Brain microvascular endothelial cell (primary cell): ENCODE measurements around the gene CCR3.

ENCODE experiments used
- DNase-seq: peaks from one replicate; pipeline ENCODE4 v3.0.0-alpha.2; 2020
- H3K27ac ChIP-seq: fragments of 250-450 bp; sonication (Bioruptor Pico); 2 replicates; pipeline ENCODE4 v1.5.1; 2020; ENCODE audit warnings: mild to moderate bottlenecking, moderate library complexity
- H3K27me3 ChIP-seq: fragments of 250-450 bp; sonication (Bioruptor Pico); replicated peaks from 2 replicates; pipeline ENCODE4 v1.5.1; 2020; ENCODE audit warnings: mild to moderate bottlenecking
- H3K36me3 ChIP-seq: fragments of 250-450 bp; sonication (Bioruptor Pico); replicated peaks from 2 replicates; pipeline ENCODE4 v1.5.1; 2020; ENCODE audit warnings: mild to moderate bottlenecking
- H3K4me3 ChIP-seq: 2 replicates; pipeline ENCODE4 v1.5.1; 2011; ENCODE audit warnings: low read depth, mild to moderate bottlenecking, control low read depth, low read length, moderate library complexity
- in situ Hi-C: cut with HindIII; loops from 2 replicates; pipeline ENCODE4 v1.10.0; 2017; ENCODE audit warnings: low sequenced_read_pairs, low pct_ligation_motif_present
- TF ChIP-seq, protein P1 (sequence below): IDR thresholded peaks from 2 replicates; pipeline ENCODE4 v1.5.1; 2011; ENCODE audit warnings: low read depth, mild to moderate bottlenecking, moderate library complexity, low read length, control low read depth, inconsistent platforms; ENCODE audit errors: missing control alignments

CCR3 gene

GRCh38 chr3:46214751-46215352 is 27.4 kb upstream of the CCR3 start:
- TF ChIP-seq, protein P1, sequence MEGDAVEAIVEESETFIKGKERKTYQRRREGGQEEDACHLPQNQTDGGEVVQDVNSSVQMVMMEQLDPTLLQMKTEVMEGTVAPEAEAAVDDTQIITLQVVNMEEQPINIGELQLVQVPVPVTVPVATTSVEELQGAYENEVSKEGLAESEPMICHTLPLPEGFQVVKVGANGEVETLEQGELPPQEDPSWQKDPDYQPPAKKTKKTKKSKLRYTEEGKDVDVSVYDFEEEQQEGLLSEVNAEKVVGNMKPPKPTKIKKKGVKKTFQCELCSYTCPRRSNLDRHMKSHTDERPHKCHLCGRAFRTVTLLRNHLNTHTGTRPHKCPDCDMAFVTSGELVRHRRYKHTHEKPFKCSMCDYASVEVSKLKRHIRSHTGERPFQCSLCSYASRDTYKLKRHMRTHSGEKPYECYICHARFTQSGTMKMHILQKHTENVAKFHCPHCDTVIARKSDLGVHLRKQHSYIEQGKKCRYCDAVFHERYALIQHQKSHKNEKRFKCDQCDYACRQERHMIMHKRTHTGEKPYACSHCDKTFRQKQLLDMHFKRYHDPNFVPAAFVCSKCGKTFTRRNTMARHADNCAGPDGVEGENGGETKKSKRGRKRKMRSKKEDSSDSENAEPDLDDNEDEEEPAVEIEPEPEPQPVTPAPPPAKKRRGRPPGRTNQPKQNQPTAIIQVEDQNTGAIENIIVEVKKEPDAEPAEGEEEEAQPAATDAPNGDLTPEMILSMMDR = peak; percentile 62
- no peak for DNase-seq
- Histone ChIP-seq H3K27me3 (peaks cover 3% of the 10 kb centered on the region), H3K4me3 (no peak overlapping the region), H3K27ac (no peak overlapping the region), H3K36me3 (no peaks in the 10 kb centered on the region)
- in situ Hi-C loops = no loop called here

GRCh38 chr3:46215810-46216414 is 26.3 kb upstream of the CCR3 start:
- TF ChIP-seq, protein P1 = no peak
- DNase-seq = peak; percentile 4
- H3K4me3 ChIP-seq = no peak overlapping the region
- no peak overlapping the region for H3K27ac ChIP-seq
- in situ Hi-C loops = no loop called here
- no peaks in the 10 kb centered on the region for H3K36me3 ChIP-seq
- H3K27me3 ChIP-seq = peaks cover 3% of the 10 kb centered on the region

GRCh38 chr3:46218196-46218709 is 24.0 kb upstream of the CCR3 start:
- TF ChIP-seq, protein P1 = no peak
- Histone ChIP-seq H3K36me3 (no peaks in the 10 kb centered on the region), H3K27me3 (no peaks in the 10 kb centered on the region), H3K27ac (no peak overlapping the region), H3K4me3 (no peak overlapping the region)
- in situ Hi-C loops = no loop called here
- no peak for DNase-seq

- Histone ChIP-seq H3K4me3 (no peak overlapping the region), H3K27ac (no peak overlapping the region), H3K27me3 (no peaks in the 10 kb centered on the region), H3K36me3 (no peaks in the 10 kb centered on the region)
- DNase-seq = no peak
- TF ChIP-seq, protein P1 = no peak
- in situ Hi-C loops = no loop called here
Observed at GRCh38 chr3:46221391-46221790, 20.9 kb upstream of the CCR3 start.

DNA sequence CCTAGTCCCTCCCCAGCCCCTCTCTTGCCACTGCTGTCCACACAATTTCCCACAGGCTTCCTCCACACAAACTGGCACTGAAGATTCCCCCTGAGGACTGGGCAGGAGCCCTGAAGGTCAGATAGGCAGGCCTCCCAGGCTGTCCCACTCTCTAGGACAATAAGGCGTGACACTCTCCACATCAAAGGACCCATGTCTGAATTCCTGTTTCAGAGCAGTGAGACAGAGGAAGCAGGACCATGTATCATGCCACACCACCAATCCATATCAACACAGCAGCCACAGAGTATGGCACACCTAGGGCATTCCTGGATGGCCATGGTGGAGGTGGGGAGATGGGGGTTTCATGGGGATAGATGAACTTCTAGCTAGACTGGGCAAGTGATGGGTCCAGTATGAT is 20.3 kb upstream of the CCR3 start:
- Histone ChIP-seq H3K4me3 (no peak overlapping the region), H3K27me3 (no peaks in the 10 kb centered on the region), H3K36me3 (no peaks in the 10 kb centered on the region), H3K27ac (no peak overlapping the region)
- in situ Hi-C loops = no loop called here
- TF ChIP-seq, protein P1 = no peak
- DNase-seq = no peak
